Caco-2 (cell line): ENCODE results near the gene SLC16A8. TPM values are rescaled to one million over a fixed set of nuclear protein-coding genes. Genes with fewer than 3 reads are reported as not detected.

ENCODE experiments used
- BruUV-seq: library from RNA; stranded (reverse); fragments of 400-500 nt; replicated peaks from 2 replicates; lab custom pipeline; 2021; lab: Mats Ljungman, UMichigan
- CTCF ChIA-PET: fragments of 300-600 bp; sonication (Branson Sonifier 250); formaldehyde crosslinking; loops from one replicate; lab custom pipeline; 2022; ENCODE audit warnings: antibody characterized with exemption; lab: Charles Lee
- POLR2A ChIA-PET: fragments of 300-600 bp; sonication (Branson Sonifier 250); formaldehyde crosslinking; loops from one replicate; lab custom pipeline; 2022; ENCODE audit warnings: antibody characterized with exemption; lab: Charles Lee
- DNase-seq, 2 experiments: peaks; one replicate each; pipeline versions ENCODE4 v3.0.0 to v3.0.0-alpha.2; 2020 to 2022
- H3K27me3 ChIP-seq: replicated peaks from 2 replicates; pipeline ENCODE4 v1.6.0; 2011; ENCODE audit warnings: low read length; ENCODE audit not compliant: control insufficient read depth, insufficient read depth
- H3K36me3 ChIP-seq: 2 replicates; pipeline ENCODE4 v1.5.1; 2011; ENCODE audit warnings: low read length; ENCODE audit not compliant: control insufficient read depth, insufficient read depth
- H3K4me1 ChIP-seq: fragments of 250-450 bp; sonication (Bioruptor Pico); 2 replicates; pipeline ENCODE4 v1.5.1; 2020; ENCODE audit warnings: mild to moderate bottlenecking
- H3K4me3 ChIP-seq: 2 replicates; pipeline ENCODE4 v1.5.1; 2011; ENCODE audit warnings: low read depth, mild to moderate bottlenecking, control low read depth, low read length
- H3K9me3 ChIP-seq: fragments of 250-450 bp; sonication (Bioruptor Pico); 2 replicates; pipeline ENCODE4 v1.5.1; 2020; ENCODE audit warnings: mild to moderate bottlenecking, moderate library complexity
- H3K27ac Mint-ChIP-seq: one replicate; pipeline ENCODE4 v1.8.0; 2022; ENCODE audit warnings: mixed read lengths; ENCODE audit not compliant: unreplicated experiment
- H3K27me3 Mint-ChIP-seq: one replicate; pipeline ENCODE4 v1.8.0; 2022; ENCODE audit warnings: mixed read lengths; ENCODE audit not compliant: insufficient read depth, unreplicated experiment
- H3K36me3 Mint-ChIP-seq: one replicate; pipeline ENCODE4 v1.8.0; 2022; ENCODE audit warnings: mild to moderate bottlenecking, mixed read lengths; ENCODE audit not compliant: insufficient read depth, unreplicated experiment
- H3K4me1 Mint-ChIP-seq: one replicate; pipeline ENCODE4 v1.8.0; 2022; ENCODE audit warnings: low read depth, mixed read lengths; ENCODE audit not compliant: unreplicated experiment
- H3K4me3 Mint-ChIP-seq: one replicate; pipeline ENCODE4 v1.8.0; 2022; ENCODE audit warnings: mild to moderate bottlenecking, moderate library complexity, mixed read lengths; ENCODE audit not compliant: unreplicated experiment
- H3K9me3 Mint-ChIP-seq: one replicate; pipeline ENCODE4 v1.8.0; 2022; ENCODE audit warnings: mixed read lengths; ENCODE audit not compliant: unreplicated experiment
- CTCF ChIP-seq, 2 experiments: fragments of 200-600 bp in 1 of 2; IDR thresholded peaks; 1 replicate in 1 of 2; 2 replicates in 1 of 2; pipeline versions ENCODE4 v1.5.1 to v1.8.0; 2011 to 2022; ENCODE audit warnings: antibody characterized with exemption in 1 of 2, control low read depth in 1 of 2, inconsistent platforms in 1 of 2, low read depth in 1 of 2, low read length in 1 of 2, mild to moderate bottlenecking in 1 of 2, moderate library complexity in 1 of 2; ENCODE audit not compliant: insufficient read depth in 1 of 2, severe bottlenecking in 1 of 2, unreplicated experiment in 1 of 2
- intact Hi-C: fragments of 100-400 bp; cut with micrococcal nuclease; formaldehyde crosslinking; loops from one replicate; pipeline ENCODE4 v1.10.0; 2022; ENCODE audit not compliant: unreplicated experiment
- total RNA-seq: library from RNA; stranded (reverse); gene quantifications from 2 replicates; pipeline ENCODE4 v1.2.3, GENCODE V29; 2022

Gene SLC16A8
- total RNA-seq, 1 experiment from 2014 or later, result not detected

- H3K27ac Mint-ChIP-seq, result no peak overlapping the region
- Histone ChIP-seq H3K4me3 (no peak overlapping the region), H3K27me3 (no peaks in the 10 kb centered on the region), H3K36me3 (no peaks in the 10 kb centered on the region), H3K4me1 (peaks cover 4% of the 10 kb centered on the region; the same call in 1 of the 2 replicates), H3K9me3 (no peaks in the 10 kb centered on the region)
- H3K4me3 Mint-ChIP-seq, result peak overlapping the region; percentile 30
- H3K36me3 Mint-ChIP-seq, result peaks cover 4% of the 10 kb centered on the region
- TF ChIP-seq CTCF (IDR thresholded peaks at IDR 0.05; ENCODE audit: insufficient read depth in 1 of 2, low read depth in 1 of 2, low read length in 1 of 2, severe bottlenecking in 1 of 2, unreplicated experiment in 1 of 2), result no peak
- DNase-seq, result no peak
- H3K9me3 Mint-ChIP-seq, result no peaks in the 10 kb centered on the region
- BruUV-seq, result no TSS peak
- intact Hi-C loops, result no loop called here
- ChIA-PET CTCF (no interaction called here), POLR2A (no interaction called here)
- H3K4me1 Mint-ChIP-seq, result no peaks in the 10 kb centered on the region
- H3K27me3 Mint-ChIP-seq, result no peaks in the 10 kb centered on the region
Observed at GRCh38 chr22:38097058-38097457, 13.1 kb upstream of the SLC16A8 start.

- peaks cover 6% of the 10 kb centered on the region for H3K4me1 Mint-ChIP-seq
- no peak for TF ChIP-seq CTCF (IDR thresholded peaks at IDR 0.05; ENCODE audit: insufficient read depth in 1 of 2, low read depth in 1 of 2, low read length in 1 of 2, severe bottlenecking in 1 of 2, unreplicated experiment in 1 of 2)
- H3K27me3 Mint-ChIP-seq, result no peaks in the 10 kb centered on the region
- Histone ChIP-seq H3K36me3 (peaks cover 1% of the 10 kb centered on the region), H3K27me3 (no peaks in the 10 kb centered on the region), H3K4me3 (no peak overlapping the region), H3K9me3 (no peaks in the 10 kb centered on the region), H3K4me1 (no peaks in the 10 kb centered on the region)
- no TSS peak for BruUV-seq
- ChIA-PET POLR2A (no interaction called here), CTCF (no interaction called here)
- H3K27ac Mint-ChIP-seq, result no peak overlapping the region
- H3K4me3 Mint-ChIP-seq, result no peak overlapping the region
- no peak for DNase-seq
- intact Hi-C loops, result no loop called here
- H3K9me3 Mint-ChIP-seq, result no peaks in the 10 kb centered on the region
- H3K36me3 Mint-ChIP-seq, result peaks cover 13% of the 10 kb centered on the region
Observed at GRCh38 chr22:38089474-38089851, 5.5 kb upstream of the SLC16A8 start.

DNA sequence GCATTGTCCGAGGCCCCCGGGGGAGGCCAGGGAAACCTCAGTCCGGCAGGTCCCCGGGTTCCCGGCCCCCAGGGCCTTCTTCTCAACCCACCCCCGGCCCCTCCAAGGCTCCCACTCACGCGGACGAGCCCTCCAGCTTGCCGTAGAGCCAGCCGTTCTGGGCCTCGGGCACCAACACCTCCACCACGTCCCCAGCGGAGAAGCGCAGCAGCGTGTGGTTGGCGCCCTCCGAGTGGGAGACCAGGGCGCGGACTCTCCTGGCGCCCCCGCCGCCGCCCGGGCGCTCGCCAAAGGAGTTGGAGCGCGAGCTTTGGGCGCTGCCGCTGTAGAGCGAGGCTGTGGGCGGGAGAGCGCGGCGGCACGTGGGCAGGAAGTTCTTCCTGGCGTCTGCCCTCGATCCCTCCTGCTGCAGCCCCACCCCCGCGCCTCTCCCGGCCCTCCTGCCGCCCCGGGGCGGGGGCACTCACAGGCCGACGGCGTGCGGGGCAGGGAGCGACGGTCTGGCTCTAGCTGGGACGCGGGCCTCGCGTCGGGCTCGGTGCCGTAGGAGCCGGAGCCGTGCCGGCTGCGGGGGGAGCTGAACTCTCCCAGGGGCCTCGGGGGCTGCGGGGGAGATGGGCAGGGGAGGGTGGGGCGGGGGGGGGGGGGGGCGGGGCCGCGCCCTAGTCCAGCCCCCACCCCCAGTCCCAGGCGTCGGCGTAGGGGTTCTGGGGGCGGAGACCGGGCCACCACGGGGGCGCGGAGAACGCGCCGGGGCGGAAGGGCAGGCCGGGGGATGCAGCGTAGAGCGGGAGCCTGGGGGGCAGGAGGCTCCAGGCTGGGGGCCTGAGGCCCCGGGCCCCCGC, 4.9 kb upstream of the SLC16A8 start:
- POLR2A ChIA-PET, result no interaction called here
- CTCF ChIA-PET, result no interaction called here
- H3K4me1 Mint-ChIP-seq, result peaks cover 6% of the 10 kb centered on the region
- H3K27ac Mint-ChIP-seq, result no peak overlapping the region
- no peaks in the 10 kb centered on the region for H3K9me3 Mint-ChIP-seq
- BruUV-seq, result no TSS peak
- no peak for DNase-seq
- H3K27me3 Mint-ChIP-seq, result no peaks in the 10 kb centered on the region
- no peak overlapping the region for H3K4me3 Mint-ChIP-seq
- no peak for TF ChIP-seq CTCF (IDR thresholded peaks at IDR 0.05; ENCODE audit: insufficient read depth in 1 of 2, low read depth in 1 of 2, low read length in 1 of 2, severe bottlenecking in 1 of 2, unreplicated experiment in 1 of 2)
- peaks cover 3% of the 10 kb centered on the region; the same call in 1 of the 2 replicates for H3K4me1 ChIP-seq
- no peaks in the 10 kb centered on the region for H3K9me3 ChIP-seq
- H3K4me3 ChIP-seq, result no peak overlapping the region
- intact Hi-C loops, result no loop called here
- peaks cover 1% of the 10 kb centered on the region for H3K36me3 ChIP-seq
- peaks cover 16% of the 10 kb centered on the region for H3K36me3 Mint-ChIP-seq
- no peaks in the 10 kb centered on the region for H3K27me3 ChIP-seq
